Esophagus squamous epithelium (tissue), 4 donors: Measurements from ENCODE around the gene GRK4.
"Not testable (repeated sequence)": the region's sequence is repeated elsewhere in the genome, so short reads cannot be mapped to it uniquely, and the experiment has no call there.

Experiments used
- POLR2A ChIP-seq, 4 donors: fragments of 450-650 bp; IDR thresholded peaks; one replicate each; pipeline ENCODE4 v1.6.1; 2017; ENCODE audit warnings: antibody characterized with exemption in 4 of 4, mild to moderate bottlenecking in 4 of 4, moderate library complexity in 3 of 4
- TF ChIP-seq, protein P1 (sequence below), 6 experiments: fragments of 450-650 bp in 4 of 6; fragments of 200-600 bp in 2 of 6; sonication (generic) in 2 of 6; IDR thresholded peaks; one replicate each; pipeline ENCODE4 v1.5.1; 2016 to 2019; ENCODE audit warnings: antibody characterized with exemption in 6 of 6, mild to moderate bottlenecking in 4 of 6, moderate library complexity in 4 of 6

- TF ChIP-seq, protein P1, sequence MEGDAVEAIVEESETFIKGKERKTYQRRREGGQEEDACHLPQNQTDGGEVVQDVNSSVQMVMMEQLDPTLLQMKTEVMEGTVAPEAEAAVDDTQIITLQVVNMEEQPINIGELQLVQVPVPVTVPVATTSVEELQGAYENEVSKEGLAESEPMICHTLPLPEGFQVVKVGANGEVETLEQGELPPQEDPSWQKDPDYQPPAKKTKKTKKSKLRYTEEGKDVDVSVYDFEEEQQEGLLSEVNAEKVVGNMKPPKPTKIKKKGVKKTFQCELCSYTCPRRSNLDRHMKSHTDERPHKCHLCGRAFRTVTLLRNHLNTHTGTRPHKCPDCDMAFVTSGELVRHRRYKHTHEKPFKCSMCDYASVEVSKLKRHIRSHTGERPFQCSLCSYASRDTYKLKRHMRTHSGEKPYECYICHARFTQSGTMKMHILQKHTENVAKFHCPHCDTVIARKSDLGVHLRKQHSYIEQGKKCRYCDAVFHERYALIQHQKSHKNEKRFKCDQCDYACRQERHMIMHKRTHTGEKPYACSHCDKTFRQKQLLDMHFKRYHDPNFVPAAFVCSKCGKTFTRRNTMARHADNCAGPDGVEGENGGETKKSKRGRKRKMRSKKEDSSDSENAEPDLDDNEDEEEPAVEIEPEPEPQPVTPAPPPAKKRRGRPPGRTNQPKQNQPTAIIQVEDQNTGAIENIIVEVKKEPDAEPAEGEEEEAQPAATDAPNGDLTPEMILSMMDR (IDR thresholded peaks at IDR 0.05): not testable (repeated sequence)
- not testable (repeated sequence) for TF ChIP-seq POLR2A (IDR thresholded peaks at IDR 0.05)
These were observed 44.7 kb upstream of the GRK4 start for GRCh38 chr4:2918714-2919113.
